Naive B cell (primary cell): ENCODE measurements around the gene MAPK8IP2. TPM values are rescaled to one million over a fixed set of nuclear protein-coding genes. Genes with fewer than 3 reads are reported as not detected.
"Not testable (repeated sequence)": the region's sequence is repeated elsewhere in the genome, so short reads cannot be mapped to it uniquely, and the experiment has no call there.

Experiments used
- ATAC-seq, 2 donors: fragments of 150-1000 bp; cut with Tn5 transposase; 2 replicates each; pipeline ENCODE4 v1.10.0; 2021; ENCODE audit warnings: low read depth in 2 of 2, mild to moderate bottlenecking in 2 of 2, moderate library complexity in 2 of 2
- DNase-seq: peaks from one replicate; pipeline ENCODE4 v3.0.0; 2022
- H3K27ac Mint-ChIP-seq, 6 donors: one replicate each; pipeline ENCODE4 v1.8.0; 2020 to 2022; ENCODE audit warnings: mild to moderate bottlenecking in 6 of 6, mixed read lengths in 6 of 6, moderate library complexity in 5 of 6, inconsistent platforms in 2 of 6
- H3K27me3 Mint-ChIP-seq, 3 donors: one replicate each; pipeline ENCODE4 v1.8.0; 2021 to 2022; ENCODE audit warnings: mixed read lengths in 3 of 3, mild to moderate bottlenecking in 1 of 3
- H3K36me3 Mint-ChIP-seq, 2 donors: one replicate each; pipeline ENCODE4 v1.8.0; 2020 to 2022; ENCODE audit warnings: mixed read lengths in 2 of 2, inconsistent platforms in 1 of 2, mild to moderate bottlenecking in 1 of 2
- H3K4me1 Mint-ChIP-seq, 3 donors: one replicate each; pipeline ENCODE4 v1.8.0; 2020 to 2022; ENCODE audit warnings: mixed read lengths in 3 of 3, inconsistent platforms in 1 of 3, mild to moderate bottlenecking in 1 of 3, moderate library complexity in 1 of 3
- H3K4me3 Mint-ChIP-seq, 8 donors: one replicate each; pipeline ENCODE4 v1.8.0; 2020 to 2022; ENCODE audit warnings: mild to moderate bottlenecking in 8 of 8, mixed read lengths in 8 of 8, moderate library complexity in 8 of 8, inconsistent platforms in 2 of 8
- H3K9me3 Mint-ChIP-seq, 7 donors: one replicate each; pipeline ENCODE4 v1.8.0; 2020 to 2022; ENCODE audit warnings: mixed read lengths in 7 of 7, mild to moderate bottlenecking in 5 of 7, inconsistent platforms in 2 of 7, moderate library complexity in 1 of 7
- polyA plus RNA-seq, 6 donors: library from polyadenylated mRNA; unstranded; fragments of 300-500 nt; fragmentation: Illumina TruSeq; gene quantifications; one replicate each; pipeline ENCODE4 v1.2.3, GENCODE V29; 2021; ENCODE audit warnings: low read depth in 6 of 6

The MAPK8IP2 gene
- polyA plus RNA-seq, 6 donors from 2014 or later: 0.04 TPM; not detected in 5

DNA sequence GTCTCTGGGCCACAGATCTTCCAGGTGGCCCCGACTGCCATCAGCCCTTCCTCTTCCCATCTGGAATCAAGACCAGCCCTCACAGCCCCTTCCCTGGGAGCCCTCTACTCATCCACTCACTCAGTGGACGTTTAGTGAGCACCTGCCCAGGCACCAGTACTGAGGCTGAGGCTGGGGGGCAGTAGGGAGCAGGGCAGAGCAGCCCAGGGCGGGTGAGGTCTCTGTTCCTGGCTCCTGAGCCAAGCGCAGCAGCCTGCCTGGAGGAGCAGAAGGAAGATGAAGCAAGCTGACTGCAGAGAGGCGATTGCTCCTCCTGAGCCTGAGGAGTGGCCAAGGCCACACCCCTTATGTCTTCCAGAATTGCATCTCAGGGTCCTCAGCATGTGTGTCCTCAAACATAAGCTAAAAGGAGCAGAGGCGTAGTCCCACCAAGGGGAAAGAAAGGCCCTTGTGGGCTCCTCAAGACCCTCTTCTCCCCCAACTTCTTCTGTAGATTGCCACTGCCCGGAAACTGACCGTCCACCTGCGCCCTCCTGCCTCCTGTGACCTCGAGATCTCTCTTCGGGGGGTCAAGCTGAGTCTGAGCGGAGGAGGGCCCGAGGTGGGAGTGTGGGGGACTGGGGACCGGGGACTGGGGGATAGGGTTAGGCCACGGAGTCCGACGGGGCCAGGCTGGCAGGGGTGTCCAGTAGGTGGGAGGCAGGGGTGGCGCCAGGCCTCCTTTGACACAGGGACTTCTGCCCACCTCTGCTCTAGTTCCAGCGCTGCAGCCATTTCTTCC, 5.8 kb downstream of the MAPK8IP2 start:
- Mint-ChIP-seq H3K4me3 (peak overlapping the region in 1 of 8 donors; percentile 55), H3K4me1 (peaks cover 8 to 13% (median 10%) of the 10 kb centered on the region in 3 donors), H3K27ac (no peak overlapping the region), H3K9me3 (peaks cover 0 to 4% (median 0%) of the 10 kb centered on the region in 7 donors), H3K27me3 (peaks cover 21 to 86% (median 82%) of the 10 kb centered on the region in 3 donors), H3K36me3 (no peaks in the 10 kb centered on the region)
- ATAC-seq (no peak), DNase-seq (no peak)

DNA sequence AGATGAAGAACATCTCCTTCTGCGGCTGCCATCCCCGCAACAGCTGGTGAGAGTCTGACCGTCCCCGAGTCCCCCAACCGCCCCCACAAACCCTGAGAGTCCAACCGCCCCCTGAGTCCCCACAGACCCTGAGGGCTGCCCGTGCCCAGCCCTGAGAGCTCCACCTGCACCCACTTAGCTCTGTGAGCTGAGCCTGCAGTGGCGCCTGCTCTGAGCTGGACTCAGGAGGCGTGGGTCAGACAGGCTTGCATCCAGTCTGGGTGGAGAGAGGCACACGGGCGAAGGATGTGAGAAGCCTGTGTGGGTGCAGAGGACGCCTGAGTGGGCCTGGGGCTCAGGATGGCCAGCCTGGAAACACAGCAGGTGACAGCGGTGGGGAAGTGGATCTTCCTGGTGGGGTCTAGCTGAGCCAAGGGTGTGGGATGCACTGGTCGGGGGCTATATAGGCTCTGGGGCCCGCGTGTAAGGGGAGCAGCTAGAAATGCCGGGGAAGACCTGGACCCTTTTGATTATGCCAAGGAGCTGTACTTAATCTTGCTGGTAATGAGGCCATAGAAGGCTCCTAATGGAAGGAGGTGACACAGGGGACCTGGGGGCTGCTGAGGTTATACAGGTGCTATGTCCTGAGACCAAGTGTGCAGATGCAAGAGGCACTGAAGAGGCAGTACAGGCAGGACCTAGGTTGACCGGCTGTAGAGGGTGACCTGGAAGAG, 6.5 kb downstream of the MAPK8IP2 start:
- H3K4me3 Mint-ChIP-seq: no peak overlapping the region
- H3K9me3 Mint-ChIP-seq: no peaks in the 10 kb centered on the region
- DNase-seq: no peak
- ATAC-seq: no peak
- H3K27ac Mint-ChIP-seq: no peak overlapping the region
- H3K36me3 Mint-ChIP-seq: no peaks in the 10 kb centered on the region
- peaks cover 15 to 87% (median 75%) of the 10 kb centered on the region in 3 donors for H3K27me3 Mint-ChIP-seq
- peaks cover 2 to 6% (median 3%) of the 10 kb centered on the region in 3 donors for H3K4me1 Mint-ChIP-seq

DNA sequence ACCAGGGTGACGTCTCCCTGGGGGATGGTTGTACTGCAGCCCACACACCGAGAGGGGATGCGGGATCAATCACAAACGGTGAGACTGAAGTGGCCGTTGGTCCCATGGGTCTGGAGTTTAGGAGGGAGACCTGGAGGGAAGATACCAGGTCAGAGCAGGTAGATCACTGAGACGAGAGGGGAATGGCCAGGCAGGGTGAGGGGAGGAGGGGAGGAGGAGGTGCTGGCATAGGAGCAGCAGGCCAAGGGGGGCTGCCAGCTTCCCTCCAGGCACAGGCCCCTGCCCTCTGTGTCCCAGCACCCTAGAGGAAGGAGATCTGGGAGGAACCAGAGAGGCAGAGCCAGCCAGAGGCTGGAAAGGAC, 7.0 kb downstream of the MAPK8IP2 start:
- no peak for ATAC-seq
- H3K4me3 Mint-ChIP-seq: no peak overlapping the region
- no peaks in the 10 kb centered on the region for H3K36me3 Mint-ChIP-seq
- H3K4me1 Mint-ChIP-seq: peaks cover 0 to 2% (median under 1%) of the 10 kb centered on the region in 3 donors
- H3K27me3 Mint-ChIP-seq: peaks cover 9 to 87% (median 72%) of the 10 kb centered on the region in 3 donors
- no peaks in the 10 kb centered on the region for H3K9me3 Mint-ChIP-seq
- DNase-seq: no peak
- peak overlapping the region in 1 of 6 donors; percentile 62 for H3K27ac Mint-ChIP-seq

DNA sequence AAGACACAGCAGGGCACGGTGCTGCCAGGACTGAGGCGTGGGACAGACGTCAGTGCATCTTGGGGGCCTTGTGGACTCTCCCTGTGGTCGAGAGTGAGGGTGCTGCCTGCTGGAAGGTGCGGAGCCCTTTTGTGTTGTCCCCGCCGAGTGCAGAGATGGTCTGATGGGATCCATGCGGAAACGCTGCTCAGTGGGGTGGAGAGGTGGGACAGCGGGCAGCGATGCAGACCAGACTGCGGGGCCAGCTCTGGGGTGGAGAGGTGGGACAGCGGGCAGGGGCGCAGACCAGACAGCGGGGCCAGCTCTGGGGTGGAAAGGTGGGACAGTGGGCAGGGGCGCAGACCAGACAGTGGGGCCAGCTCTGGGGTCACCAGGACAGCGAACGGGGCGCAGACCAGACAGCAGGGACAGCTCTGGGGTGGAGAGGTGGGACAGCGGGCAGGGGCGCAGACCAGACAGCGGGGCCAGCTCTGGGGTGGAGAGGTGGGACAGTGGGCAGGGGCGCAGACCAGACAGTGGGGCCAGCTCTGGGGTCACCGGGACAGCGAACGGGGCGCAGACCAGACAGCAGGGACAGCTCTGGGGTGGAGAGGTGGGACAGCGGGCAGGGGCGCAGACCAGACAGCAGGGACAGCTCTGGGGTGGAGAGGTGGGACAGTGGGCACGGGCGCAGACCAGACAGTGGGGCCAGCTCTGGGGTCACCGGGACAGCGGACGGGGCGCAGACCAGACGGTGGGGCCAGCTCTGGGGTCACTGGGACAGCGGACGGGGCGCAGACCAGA, 7.7 kb downstream of the MAPK8IP2 start:
- Mint-ChIP-seq H3K27ac (peak overlapping the region in 1 of 6 donors; percentile 62), H3K27me3 (peaks cover 6 to 87% (median 72%) of the 10 kb centered on the region in 3 donors)
- ATAC-seq, DNase-seq, H3K4me3 Mint-ChIP-seq, H3K36me3 Mint-ChIP-seq, H3K4me1 Mint-ChIP-seq, H3K9me3 Mint-ChIP-seq: not testable (repeated sequence)

DNA sequence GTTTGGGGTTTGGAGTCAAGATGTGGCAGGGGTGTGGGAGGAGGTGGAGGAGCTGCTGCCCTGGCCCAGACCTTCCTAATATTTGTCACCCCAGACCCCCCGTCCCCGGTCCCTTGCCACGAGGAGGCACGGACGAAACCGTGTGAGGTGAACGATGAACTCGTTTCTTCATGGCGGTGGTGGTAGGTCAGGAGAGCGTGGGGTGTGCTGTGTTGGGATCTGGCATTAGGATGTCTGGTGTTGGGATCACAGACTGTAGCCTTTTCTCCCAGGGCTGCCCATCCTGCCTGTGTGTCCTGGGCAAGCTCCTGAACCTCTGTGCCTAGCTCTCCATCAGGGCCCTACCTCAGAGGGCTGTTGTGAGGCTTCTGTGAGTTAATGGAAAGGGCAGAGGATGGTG, 8.4 kb downstream of the MAPK8IP2 start:
- peaks cover 5 to 6% (median 5%) of the 10 kb centered on the region in 3 donors for H3K4me1 Mint-ChIP-seq
- no peak overlapping the region for H3K4me3 Mint-ChIP-seq
- no peaks in the 10 kb centered on the region for H3K9me3 Mint-ChIP-seq
- no peak for ATAC-seq
- peaks cover 6 to 89% (median 74%) of the 10 kb centered on the region in 3 donors for H3K27me3 Mint-ChIP-seq
- DNase-seq: no peak
- no peaks in the 10 kb centered on the region for H3K36me3 Mint-ChIP-seq
- H3K27ac Mint-ChIP-seq: no peak overlapping the region

DNA sequence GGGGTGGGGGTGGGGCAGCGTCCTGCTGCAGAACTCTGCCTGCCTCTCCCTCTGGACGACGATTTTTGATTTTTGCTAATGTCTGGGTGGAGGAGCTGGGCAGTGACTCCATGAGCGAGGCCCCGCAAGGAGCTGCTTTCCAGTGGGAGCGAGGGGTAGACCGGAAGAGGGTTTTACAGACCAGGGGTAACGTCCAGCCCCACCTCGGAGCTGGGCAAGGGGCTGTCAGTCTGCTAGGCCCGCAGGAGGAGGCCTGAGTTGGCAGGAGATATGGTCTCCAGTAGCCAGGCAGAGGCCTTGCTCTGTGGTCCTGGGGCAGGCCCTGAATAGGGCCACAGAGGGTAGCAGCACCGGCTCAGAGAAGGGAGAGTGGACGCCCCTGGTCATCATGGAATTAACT, 9.0 kb downstream of the MAPK8IP2 start:
- Mint-ChIP-seq H3K9me3 (no peaks in the 10 kb centered on the region), H3K27me3 (peaks cover 6 to 87% (median 74%) of the 10 kb centered on the region in 3 donors), H3K4me1 (peaks cover 5 to 6% (median 5%) of the 10 kb centered on the region in 3 donors), H3K27ac (peak overlapping the region in 1 of 6 donors; percentile 70), H3K36me3 (no peaks in the 10 kb centered on the region), H3K4me3 (no peak overlapping the region)
- ATAC-seq (no peak), DNase-seq (no peak)

DNA sequence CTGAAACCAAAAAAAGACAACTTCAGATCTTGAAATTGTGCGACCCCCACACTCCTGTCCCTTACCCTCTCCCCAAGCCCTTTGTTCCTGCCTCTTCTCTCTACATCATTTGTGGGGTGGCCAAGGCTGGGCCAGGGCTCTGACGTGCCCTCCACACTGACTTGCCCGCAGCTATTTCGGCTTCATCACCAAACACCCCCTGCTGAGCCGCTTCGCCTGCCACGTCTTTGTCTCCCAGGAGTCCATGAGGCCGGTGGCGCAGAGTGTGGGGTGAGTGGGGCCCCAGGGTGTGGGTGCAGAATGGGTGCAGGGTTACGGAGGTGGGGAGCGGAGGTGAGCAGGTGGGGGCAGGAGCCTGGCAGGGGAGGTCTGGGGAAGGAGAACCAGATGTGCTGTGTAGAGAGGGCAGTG, 9.5 kb downstream of the MAPK8IP2 start:
- ATAC-seq (no peak), DNase-seq (no peak)
- H3K4me1 Mint-ChIP-seq: peaks cover 5 to 6% (median 5%) of the 10 kb centered on the region in 3 donors
- H3K27ac Mint-ChIP-seq: no peak overlapping the region
- no peaks in the 10 kb centered on the region for H3K36me3 Mint-ChIP-seq
- H3K4me3 Mint-ChIP-seq: peak overlapping the region in 1 of 8 donors; percentile 53
- H3K9me3 Mint-ChIP-seq: no peaks in the 10 kb centered on the region
- H3K27me3 Mint-ChIP-seq: peaks cover 6 to 83% (median 70%) of the 10 kb centered on the region in 3 donors

DNA sequence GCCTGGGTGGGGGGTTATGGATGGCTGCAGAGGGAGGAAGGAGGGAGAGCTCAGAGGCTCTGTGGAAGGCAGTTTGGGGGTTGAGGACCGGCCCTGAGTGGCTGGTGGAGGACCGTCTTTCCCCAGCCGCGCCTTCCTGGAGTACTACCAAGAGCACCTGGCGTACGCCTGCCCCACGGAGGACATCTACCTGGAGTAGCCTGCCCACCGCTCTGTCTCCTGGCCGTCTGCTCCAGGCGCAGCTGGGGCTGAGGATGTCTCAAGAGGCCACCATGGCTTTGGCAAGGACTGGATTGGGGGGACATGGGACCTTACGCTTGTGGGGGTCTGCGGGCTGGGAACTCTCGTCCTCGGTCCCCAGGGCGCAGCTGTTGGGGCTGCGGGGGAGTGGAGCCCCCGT, 10.0 kb downstream of the MAPK8IP2 start:
- H3K27me3 Mint-ChIP-seq: peaks cover 6 to 77% (median 66%) of the 10 kb centered on the region in 3 donors
- H3K36me3 Mint-ChIP-seq: no peaks in the 10 kb centered on the region
- peak overlapping the region in 1 of 8 donors; percentile 53 for H3K4me3 Mint-ChIP-seq
- no peak overlapping the region for H3K27ac Mint-ChIP-seq
- no peaks in the 10 kb centered on the region for H3K9me3 Mint-ChIP-seq
- DNase-seq: no peak
- no peak for ATAC-seq
- H3K4me1 Mint-ChIP-seq: peaks cover 5 to 6% (median 5%) of the 10 kb centered on the region in 3 donors

DNA sequence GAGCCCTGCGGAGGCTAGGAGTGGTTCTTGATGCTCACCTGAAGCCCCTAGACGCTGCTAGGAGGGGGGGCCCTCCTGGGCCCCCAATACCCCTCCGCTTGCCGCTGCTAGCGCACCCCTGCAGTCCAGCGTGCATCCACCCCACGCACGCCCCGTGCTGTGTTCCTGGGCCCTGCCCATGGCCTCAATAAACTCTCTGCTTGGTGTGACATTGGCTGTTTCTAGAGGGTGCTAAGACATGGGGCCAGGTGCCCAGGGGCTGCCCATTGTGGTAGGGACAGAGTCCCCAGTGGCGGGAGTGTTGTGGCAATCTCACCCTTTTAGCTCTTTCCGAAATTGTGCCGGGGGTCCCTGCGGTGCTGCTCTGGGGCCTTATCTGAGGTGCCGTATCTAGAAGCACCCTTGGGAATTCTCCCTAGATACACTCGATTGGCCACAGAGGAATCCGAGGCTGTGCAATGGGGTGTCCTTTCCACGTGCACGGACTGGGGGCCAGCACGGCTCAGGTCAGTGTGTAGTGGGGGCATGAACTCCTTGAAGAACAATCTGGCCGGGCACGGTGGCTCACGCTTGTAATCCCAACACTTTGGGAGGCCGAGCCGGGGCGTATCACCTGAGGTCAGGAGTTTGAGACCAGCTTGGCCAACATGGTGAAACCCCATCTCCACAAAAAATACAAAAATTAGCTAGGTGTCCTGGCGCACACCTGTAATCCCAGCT, 10.9 kb downstream of the MAPK8IP2 start:
- H3K36me3 Mint-ChIP-seq: no peaks in the 10 kb centered on the region
- no peaks in the 10 kb centered on the region for H3K9me3 Mint-ChIP-seq
- H3K27ac Mint-ChIP-seq: no peak overlapping the region
- no peak for DNase-seq
- no peak overlapping the region for H3K4me3 Mint-ChIP-seq
- no peak for ATAC-seq
- peaks cover 5 to 6% (median 5%) of the 10 kb centered on the region in 3 donors for H3K4me1 Mint-ChIP-seq
- H3K27me3 Mint-ChIP-seq: peaks cover 6 to 68% (median 58%) of the 10 kb centered on the region in 3 donors

DNA sequence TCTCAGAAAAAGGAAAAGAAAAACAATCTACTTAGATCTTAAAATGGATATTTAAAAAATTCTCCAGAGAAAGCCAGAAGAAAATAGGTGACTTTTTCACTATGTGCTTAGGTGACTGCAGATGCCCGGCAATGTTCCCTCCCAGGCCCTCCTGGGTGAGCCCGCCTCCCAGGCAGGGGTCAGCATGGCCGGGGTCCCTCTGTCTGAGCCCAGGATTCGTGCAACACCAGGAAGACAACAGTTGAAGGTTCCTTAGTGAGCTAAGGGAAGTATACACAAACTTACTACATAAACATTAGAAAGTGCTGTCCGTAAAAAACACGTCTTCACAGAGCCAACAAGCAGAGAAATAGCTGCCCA, 11.6 kb downstream of the MAPK8IP2 start:
- Mint-ChIP-seq H3K4me3 (no peak overlapping the region), H3K36me3 (no peaks in the 10 kb centered on the region), H3K4me1 (peaks cover 5 to 6% (median 5%) of the 10 kb centered on the region in 3 donors), H3K27ac (peak overlapping the region in 1 of 6 donors; percentile 13), H3K9me3 (no peaks in the 10 kb centered on the region), H3K27me3 (peaks cover 5 to 62% (median 51%) of the 10 kb centered on the region in 3 donors)
- no peak for ATAC-seq
- DNase-seq: no peak

DNA sequence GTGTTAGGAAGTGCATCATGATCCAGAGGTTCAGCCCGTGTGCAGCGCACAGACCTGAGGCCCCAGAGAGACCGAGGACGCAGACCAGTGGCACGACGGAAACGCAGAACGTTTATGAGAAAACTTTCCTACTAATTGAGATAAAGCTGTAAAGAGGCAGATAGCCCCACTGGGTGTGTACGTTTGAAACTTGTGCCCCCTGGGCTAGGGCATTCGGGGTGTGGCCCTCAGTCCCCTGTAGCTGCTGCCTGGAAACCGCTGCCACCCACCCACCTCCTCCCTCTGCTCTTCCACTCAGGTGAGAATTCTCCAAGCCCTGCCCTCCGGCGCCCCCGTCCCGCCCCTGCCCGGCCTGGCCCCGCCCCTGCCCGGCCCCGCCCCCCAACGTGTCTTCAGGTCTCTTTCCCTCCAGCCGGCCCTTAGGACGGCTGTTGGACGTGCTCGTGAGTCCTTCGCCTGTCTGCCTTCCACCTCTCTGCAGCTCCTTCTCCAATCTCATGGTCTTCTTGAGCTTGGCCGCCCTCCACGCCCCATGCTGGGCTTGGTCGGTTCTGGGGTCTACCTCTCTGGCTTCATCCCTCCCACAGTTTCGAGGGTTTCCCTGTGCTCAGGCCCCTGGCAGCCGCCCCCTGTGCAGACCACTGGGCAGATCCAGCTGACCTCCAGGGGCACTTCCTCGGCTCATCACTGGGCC, 12.1 kb downstream of the MAPK8IP2 start:
- Mint-ChIP-seq H3K4me3 (no peak overlapping the region), H3K36me3 (no peaks in the 10 kb centered on the region), H3K9me3 (no peaks in the 10 kb centered on the region), H3K27me3 (peaks cover 0 to 56% (median 46%) of the 10 kb centered on the region in 3 donors), H3K4me1 (peaks cover 5 to 6% (median 5%) of the 10 kb centered on the region in 3 donors), H3K27ac (peak overlapping the region in 1 of 6 donors; percentile 13)
- DNase-seq (no peak), ATAC-seq (peak; percentile 27 to 32)

DNA sequence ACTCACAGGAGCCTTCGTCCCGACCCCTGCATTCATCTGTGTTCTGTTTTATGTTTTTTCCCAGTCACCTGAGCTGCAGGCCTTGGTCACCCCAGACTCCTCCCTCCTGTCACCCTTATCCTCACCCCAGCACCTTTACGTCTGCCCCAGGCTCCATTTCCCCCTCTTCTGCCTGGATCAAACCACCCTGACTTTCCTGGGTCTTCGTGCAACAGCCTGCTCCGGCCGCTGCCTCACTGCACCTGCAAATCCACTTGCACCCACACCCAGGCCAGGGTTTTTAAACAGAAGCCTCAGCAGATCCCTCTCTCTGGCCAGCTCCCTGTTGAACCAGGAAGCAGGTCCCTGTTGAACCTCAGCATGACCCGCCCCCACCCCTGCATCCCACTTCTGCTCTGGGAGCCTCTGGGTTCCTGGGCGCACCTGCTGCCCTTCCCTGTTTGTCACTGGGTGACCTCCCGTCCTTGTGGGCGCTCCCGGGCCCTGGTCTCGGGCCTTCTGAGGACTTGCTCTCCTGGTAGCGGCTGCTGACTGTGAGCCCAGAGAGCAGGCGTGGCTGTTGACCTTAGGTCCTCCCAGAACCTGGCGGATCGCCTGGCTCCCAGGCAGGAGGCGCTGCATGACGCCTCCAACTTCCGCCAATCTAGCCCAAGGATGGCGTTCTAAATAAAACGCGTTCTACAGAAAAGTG, 12.8 kb downstream of the MAPK8IP2 start:
- no peak for DNase-seq
- Mint-ChIP-seq H3K4me1 (peaks cover 5 to 6% (median 5%) of the 10 kb centered on the region in 3 donors), H3K27ac (peak overlapping the region in 1 of 6 donors; percentile 76), H3K9me3 (no peaks in the 10 kb centered on the region), H3K27me3 (peaks cover 0 to 52% (median 41%) of the 10 kb centered on the region in 3 donors), H3K36me3 (no peaks in the 10 kb centered on the region), H3K4me3 (peak overlapping the region in 1 of 8 donors; percentile 8)
- ATAC-seq: no peak
